HG03432 (cell line): ENCODE data around the gene MBOAT2.

ENCODE experiments used
- ATAC-seq: cut with Tn5 transposase; IDR thresholded peaks from one replicate; pipeline ENCODE4 v1.9.1; 2021; ENCODE audit warnings: mild to moderate bottlenecking, moderate library complexity; ENCODE audit not compliant: unreplicated experiment

MBOAT2 gene

GRCh38 chr2:9018109-9018508, 14.6 kb upstream of the MBOAT2 start:
- ATAC-seq = no peak

GRCh38 chr2:9017411-9017810, 13.9 kb upstream of the MBOAT2 start:
- ATAC-seq = no peak

- ATAC-seq = no peak
Observed at GRCh38 chr2:9015998-9016397, 12.5 kb upstream of the MBOAT2 start.

- no peak for ATAC-seq
Observed at GRCh38 chr2:9013403-9013802, 9.9 kb upstream of the MBOAT2 start.

GRCh38 chr2:9010866-9011265, 7.4 kb upstream of the MBOAT2 start:
- ATAC-seq = no peak

- ATAC-seq = no peak
Observed at GRCh38 chr2:9008951-9009664, 5.6 kb upstream of the MBOAT2 start.

- no peak for ATAC-seq
Observed at GRCh38 chr2:9006368-9006767, 2.9 kb upstream of the MBOAT2 start.

GRCh38 chr2:9004338-9005204, 1.1 kb upstream of the MBOAT2 start:
- peak; percentile 11 for ATAC-seq

- ATAC-seq = no peak
Observed at GRCh38 chr2:9003366-9003615, 193 bp downstream of the MBOAT2 start.

- ATAC-seq = peak; percentile 15
Observed at GRCh38 chr2:9002637-9003365, 683 bp downstream of the MBOAT2 start.

- ATAC-seq = no peak
Observed at GRCh38 chr2:9002313-9002636, 1.2 kb downstream of the MBOAT2 start.

- ATAC-seq = no peak
Observed at GRCh38 chr2:9001778-9002177, 1.7 kb downstream of the MBOAT2 start.

GRCh38 chr2:9001229-9001628, 2.3 kb downstream of the MBOAT2 start:
- ATAC-seq = no peak

GRCh38 chr2:9000442-9000841, 3.0 kb downstream of the MBOAT2 start:
- no peak for ATAC-seq

- ATAC-seq = no peak
Observed at GRCh38 chr2:8999797-9000196, 3.7 kb downstream of the MBOAT2 start.

GRCh38 chr2:8999102-8999446, 4.4 kb downstream of the MBOAT2 start:
- no peak for ATAC-seq

GRCh38 chr2:8998418-8999101, 4.9 kb downstream of the MBOAT2 start:
- ATAC-seq = no peak

GRCh38 chr2:8997631-8998030, 5.9 kb downstream of the MBOAT2 start:
- ATAC-seq = no peak

- ATAC-seq = no peak
Observed at GRCh38 chr2:8997108-8997507, 6.4 kb downstream of the MBOAT2 start.

GRCh38 chr2:8996006-8996405, 7.5 kb downstream of the MBOAT2 start:
- no peak for ATAC-seq

GRCh38 chr2:8994386-8994785, 9.1 kb downstream of the MBOAT2 start:
- no peak for ATAC-seq

GRCh38 chr2:8993902-8994278, 9.6 kb downstream of the MBOAT2 start:
- no peak for ATAC-seq
